Right lobe of liver (tissue), 4 donors: ENCODE results near the gene ESPNL.

Experiments used
- CTCF ChIP-seq, 4 donors: fragments of 200-600 bp in 3 of 4; fragments of 450-650 bp in 1 of 4; IDR thresholded peaks; one replicate each; pipeline versions ENCODE4 v1.5.1 to v1.8.0; 2016 to 2022; ENCODE audit warnings: antibody characterized with exemption in 4 of 4, mild to moderate bottlenecking in 2 of 4
- POLR2A ChIP-seq: fragments of 450-650 bp; IDR thresholded peaks from one replicate; pipeline ENCODE4 v1.6.1; 2017; ENCODE audit warnings: antibody characterized with exemption, mild to moderate bottlenecking
- donor health status: DM: no; HTN: no; CAD: no.
- donor health status: DM: no; HTN: no; CAD: no.
- donor health status: DM: no; HTN: yes; CAD: no.

GRCh38 chr2:238097201-238097987 is 2.7 kb upstream of the ESPNL start:
- TF ChIP-seq POLR2A: no peak
- no peak for TF ChIP-seq CTCF (IDR thresholded peaks at IDR 0.05)
